NCI-H524 (cell line): ENCODE data around the gene SLC7A10.

Experiments
- DNase-seq, 2 experiments: peaks; one replicate each; lab custom pipeline; 2025; lab: John Stamatoyannopoulos, UW

Gene SLC7A10

DNA sequence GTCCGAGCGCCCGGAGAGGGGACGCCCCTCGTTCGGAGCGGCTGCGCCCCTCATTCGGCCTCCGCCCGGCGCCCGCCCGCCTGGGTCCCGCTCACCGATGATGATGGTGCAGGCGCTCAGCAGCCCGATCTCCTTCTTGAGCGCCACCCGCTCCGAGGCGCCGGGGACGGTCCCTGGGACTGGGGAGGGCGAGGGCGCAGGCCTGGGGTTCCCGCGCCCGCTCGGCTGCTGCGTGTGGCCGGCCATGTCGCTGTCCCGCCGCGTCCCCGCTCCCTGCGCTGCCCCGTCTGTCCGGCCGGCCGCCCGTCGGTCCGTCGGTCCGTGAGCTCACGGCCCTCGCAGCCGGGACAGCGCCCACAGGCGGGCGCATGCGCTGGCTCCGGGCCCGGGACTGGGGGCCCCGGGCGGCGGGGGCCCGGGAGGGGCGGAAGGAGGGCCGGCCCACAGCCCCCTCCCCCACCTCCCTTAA, at the start of gene SLC7A10:
Gene SLC7A10, minus strand, starts transcription at position 393 of the 469 bp plus-strand sequence. Its CDS starts 147 bp downstream, at position 246.
- DNase-seq, result no peak

DNA sequence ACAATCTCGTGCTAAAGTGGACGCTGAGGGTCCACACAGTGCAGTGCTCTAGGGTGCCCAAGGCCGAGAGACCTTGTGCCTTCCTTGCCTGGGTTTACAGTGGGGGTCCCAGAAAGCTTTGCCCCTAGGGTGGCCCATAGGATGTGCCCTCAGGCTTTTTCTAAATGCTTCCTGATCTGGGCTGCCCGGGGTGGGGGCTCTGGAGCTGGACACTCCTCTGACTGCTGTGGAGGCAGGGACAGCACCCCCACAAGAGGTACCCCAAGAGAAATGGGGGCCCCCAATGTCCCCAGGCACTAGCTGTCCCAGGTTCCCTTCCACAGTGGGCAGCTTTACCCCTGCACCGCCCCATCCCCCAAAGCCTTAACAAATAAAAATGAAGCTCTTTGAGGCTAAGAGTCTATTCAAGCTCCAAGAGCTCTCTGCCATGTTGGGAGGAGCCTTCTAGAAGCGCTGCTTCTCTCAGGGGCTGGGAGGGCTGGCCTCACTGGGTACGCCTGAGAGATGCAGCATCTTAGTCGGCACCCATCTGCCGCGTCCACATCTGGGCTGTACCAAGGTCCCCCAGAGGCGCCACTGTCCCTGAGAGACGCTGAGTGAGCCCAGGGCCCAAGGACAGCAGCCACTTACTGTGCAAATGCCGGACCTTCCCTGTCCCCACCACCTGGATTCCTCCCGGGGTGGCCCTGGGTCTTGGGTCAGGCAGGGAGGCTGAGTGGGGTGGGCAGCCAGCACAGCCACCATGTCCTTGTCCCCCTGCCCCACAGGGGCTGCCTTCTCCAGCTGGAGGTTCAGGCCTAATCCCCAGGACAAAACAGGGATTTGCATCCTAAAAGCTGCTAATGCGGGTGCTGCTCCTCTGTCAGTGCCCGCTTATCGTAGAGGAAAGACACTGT, 49.3 kb upstream of the SLC7A10 start:
- DNase-seq, result peak in 1 of 2 experiments; percentile 43

DNA sequence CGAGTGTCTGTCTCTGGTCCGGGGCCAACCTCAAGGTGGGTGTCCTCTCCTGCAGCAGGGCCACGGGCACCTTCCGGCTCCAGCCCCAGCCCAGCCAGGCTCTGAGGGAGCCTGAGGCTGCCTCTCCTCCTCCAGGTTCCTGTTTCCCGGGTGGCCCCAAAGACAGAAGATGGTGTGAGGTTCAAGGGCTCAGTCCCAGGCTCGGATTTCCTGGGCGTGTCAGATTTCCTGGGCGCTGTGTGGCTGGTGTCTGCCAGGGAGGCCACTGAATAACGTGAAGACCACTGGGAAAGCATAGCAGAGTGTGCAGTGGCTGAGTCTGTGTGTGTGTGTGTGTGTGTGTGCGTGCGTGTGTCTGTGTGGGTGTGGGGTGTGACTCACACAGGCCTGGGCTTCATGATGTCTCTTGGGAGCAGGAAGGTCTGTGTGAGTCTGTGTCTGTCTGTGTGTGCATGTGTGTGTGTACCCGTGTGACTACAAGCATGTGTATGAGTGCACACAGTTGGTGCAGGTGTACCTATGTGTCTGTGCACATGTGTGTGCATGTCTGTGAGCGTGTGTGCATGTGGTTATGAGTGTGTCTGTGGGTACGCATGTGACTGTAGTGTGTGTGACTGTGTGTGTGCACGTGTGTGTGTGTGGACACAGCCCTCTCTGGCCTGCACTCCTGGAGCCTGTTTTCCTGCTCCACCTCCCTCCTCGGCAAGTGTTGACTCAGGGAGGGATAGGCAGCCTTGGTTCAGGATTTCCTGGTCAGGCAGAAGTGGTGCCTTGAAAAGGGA, 48.4 kb upstream of the SLC7A10 start:
- no peak for DNase-seq

DNA sequence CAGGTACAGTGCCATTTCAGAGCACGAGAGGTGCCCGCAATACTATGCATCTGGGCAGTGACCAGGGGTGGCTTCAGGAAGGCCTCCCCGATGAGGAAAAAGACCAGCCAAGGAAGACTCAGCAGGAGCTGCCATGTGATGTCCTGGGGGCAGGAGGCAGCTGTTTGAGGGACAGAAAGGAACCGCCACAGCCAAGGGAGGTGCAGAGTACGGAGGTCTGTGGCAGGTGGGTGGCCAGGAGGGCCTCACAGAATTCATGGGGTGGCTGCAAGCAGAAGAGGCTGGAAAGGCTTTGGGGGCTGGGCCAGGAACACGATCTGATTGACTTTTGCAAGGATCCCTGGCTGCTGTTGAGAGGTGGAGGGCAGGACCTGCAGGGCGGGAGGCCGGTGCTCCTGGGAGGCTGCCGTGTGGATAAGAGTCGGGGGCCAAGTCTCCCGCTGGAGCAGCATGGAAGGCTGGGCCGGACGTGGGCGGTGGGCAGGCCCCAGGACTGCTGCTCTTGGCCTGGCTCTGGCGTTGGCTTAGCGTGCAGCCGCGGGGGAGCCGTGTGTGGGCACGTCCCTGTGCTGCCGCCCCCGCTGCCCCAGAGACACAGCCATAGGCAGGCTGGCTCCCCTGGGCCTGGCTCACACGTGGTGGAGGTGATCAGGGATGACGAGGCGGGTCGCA, 47.6 kb upstream of the SLC7A10 start:
- no peak for DNase-seq

DNA sequence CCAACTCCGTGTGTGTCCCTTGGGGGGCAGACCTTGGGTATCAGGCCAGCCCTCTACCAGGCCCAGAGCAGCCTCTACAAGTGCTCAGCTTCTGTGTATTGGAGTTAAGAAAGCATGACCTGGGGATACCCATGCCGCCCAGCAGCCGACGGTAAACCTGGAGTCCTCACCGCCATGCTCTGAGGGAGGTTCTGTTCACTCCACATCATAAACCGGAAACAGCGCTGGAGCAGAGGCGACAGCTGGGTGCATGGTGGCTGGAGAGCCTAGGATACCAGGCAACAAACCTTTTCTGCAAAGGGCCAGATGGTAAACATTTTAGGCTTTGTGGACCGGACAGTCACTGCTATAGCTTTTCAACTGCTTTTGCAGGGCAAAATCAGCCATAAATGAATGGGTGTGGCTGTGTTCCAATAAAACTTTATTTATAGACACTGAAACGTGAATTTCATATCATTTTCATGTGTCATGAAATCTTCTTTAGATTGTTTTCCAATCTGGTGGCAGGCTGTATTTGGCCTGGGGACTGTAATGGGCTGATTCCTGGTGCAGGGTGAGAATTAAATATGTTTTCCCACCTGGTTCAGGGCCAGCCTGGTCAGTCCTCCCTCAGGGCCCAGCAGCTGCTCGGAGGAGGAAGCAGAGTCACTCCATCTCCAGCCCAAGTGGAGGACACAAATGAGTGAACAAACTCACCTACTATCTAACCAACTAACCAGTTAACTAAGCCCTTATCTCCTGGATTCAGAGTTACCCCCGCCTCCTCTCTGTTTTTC, 45.8 kb upstream of the SLC7A10 start:
- DNase-seq, result peak; percentile 28 to 70

DNA sequence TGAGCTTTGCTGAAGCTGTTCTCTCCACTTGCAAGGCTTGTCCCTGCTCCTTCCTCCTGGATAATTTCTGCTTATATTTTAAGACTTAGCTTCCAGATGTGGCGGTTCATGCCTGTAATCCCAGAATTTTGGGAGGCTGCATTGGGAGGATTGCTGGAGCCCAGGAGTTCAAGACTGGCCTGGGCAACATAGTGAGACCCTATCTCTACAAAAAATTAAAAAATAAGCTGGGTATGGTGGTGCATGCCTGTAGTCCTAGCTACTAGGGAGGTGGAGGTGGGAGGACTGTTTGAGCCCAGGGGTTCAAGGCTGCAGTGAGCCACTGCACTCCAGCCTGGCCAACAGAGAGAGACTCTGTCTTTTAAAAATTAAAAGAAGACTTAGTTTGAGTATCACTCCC, 45.1 kb upstream of the SLC7A10 start:
- no peak for DNase-seq

DNA sequence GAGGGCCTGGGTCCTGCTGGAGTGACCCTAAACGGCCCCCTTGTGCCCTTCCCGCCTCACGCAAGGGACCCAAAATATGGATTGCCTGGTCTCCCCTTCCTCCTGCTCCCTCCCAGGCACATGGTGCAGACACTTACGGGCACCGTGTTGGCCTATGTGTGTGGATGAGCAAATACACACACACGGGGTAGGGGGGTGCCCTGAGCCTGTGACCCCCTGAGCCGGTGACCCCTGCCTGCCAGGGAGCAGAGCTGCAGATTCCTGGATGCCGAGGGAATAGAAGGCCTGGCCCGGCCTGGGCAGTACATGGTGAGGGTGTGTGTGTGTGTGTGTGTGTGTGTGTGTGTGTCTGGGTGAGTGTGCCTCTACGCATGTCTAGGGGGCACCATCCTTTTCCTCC, 43.4 kb upstream of the SLC7A10 start:
- no peak for DNase-seq

DNA sequence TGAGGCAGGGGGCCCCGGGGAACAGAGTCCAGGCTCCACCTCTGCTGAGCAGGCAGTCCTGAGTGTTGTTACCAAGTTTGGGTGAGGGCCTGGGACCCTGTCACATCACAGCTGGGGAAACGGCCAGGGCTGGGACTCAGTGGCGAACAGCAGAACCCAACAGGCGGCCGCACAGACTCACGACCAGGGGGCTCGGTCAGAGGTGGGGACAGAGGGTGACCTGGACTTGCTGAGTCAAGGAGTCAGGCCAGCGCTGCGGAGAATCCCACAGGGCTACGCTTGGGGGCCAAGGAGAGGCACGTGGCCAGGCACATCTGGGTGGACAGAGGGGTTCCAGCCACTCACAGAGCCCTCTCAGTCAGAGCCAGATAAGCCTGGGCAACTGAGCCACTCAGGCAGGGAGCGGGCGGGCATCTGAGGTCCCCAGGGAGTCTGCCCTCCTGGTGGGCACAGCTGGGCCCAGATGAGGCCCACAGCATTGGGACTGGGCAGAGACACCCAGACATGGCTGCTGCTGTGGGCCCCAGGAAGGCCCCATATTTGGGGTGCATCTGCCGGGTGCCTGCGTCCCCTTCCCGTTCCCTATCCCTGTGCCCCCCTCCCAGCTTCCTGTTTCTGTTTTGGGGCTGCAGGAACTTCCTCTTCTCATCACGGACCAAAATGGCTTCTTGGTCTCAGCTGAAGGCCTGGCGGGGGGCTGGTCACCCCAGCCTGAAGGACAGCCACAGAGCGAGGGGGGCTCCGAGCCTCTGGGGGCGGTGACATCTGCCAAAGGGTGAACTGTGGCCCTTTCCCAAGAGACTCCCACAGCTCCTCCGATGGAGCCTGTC, 42.7 kb upstream of the SLC7A10 start:
- no peak for DNase-seq

DNA sequence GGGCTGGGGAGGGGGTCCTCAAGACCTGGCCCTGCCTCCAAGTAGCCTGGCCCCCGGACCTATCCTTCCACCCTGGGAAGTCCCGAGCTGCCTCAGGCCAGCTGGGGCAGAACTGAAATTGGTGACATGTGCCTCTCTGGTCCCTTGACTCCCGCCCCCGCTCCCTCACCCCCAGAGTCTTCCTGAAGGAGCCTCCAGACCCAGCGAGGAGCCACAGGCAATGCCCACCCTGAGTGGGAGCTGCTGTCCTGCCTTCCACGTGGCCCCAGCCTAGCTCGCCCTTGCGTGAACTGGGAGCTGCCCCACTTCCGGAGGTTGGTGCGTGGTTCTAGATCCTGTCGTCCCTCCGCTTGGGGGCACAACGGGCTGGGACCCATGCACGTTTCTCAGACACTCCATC, 42.1 kb upstream of the SLC7A10 start:
- DNase-seq, result no peak

DNA sequence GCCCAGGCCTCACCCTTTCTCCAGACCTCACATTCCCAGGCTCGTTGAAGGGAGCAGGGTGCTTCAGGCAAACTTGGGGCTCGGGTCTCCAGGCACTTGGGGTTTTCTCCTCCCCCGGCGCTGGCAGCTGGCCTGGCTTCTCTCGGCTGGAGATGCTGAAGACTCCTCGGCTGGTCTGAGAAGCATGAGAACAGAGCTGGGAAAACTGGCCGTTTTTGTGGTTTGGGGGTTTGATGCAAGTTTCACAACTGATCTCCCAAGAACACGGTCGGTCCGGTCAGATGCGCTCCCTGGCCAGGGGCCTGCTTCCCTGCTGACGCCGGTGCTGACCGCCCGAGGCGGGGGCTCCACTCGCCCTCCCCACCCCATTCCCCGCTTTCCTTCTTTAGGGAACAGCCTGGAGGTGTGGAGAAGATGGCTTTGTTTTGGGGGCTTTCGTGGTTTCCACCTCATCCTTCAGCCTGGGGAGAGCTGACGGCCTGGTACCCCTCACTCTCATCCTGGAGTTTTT, 41.4 kb upstream of the SLC7A10 start:
- DNase-seq, result no peak

DNA sequence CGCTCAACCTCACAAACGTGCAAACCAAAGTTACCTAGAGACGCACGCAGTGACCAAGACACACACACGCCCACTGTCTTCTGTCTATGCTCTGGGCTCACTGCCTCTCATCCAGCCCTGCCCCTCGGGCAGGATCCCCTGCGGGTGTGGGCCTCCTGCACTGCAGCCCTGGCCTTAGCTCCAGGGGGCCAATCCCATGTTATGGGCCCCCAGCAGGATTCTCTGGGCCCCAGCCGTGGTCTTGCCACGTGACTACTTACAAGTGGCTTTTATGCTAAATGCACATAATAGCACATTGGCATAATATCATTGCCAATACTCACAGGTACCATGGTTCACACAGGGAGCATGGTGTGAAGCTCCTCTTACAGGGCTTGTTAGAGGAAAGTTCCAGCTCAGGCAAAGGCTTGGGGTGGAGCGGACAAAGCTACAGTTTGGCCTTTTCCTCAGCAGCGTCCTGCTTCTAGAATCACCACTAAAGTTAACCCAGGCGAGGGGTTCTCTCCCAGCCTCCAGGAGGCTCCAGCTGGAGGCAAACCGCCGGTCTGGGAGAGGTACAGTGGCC, 39.3 kb upstream of the SLC7A10 start:
- no peak for DNase-seq

DNA sequence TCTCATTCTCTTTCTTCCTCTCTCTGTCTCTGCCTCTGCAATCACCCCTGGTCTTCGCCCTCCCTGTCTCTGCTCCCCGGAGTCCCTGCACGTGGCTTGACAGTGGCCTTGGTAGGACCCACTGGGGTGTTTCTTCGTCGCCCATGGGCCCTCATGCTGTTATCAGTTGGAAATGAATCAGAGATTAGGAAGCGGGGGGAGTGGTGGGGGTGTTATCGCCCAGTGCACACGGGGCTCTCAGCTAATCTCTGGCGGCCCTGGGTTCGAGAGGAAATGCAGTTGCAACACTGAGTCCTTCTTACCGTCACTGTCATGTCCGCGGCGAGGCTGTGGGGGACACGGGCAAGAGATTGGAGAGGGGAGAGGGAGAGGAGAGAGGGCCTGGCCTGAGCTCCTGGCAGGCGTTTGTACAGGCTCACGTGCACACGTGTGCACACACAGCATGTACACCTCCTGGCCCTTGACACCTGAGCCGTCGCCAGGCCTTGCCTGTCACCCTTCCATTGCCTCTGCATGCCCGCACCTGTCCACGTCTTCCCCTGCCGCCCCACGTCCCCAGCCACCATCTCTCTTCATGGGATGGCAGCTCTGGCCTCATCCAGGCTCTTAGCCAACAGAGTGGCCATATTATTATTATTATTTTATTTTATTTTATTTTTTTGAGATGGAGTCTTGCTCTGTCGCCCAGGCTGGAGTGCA, 37.8 kb upstream of the SLC7A10 start:
- no peak for DNase-seq

DNA sequence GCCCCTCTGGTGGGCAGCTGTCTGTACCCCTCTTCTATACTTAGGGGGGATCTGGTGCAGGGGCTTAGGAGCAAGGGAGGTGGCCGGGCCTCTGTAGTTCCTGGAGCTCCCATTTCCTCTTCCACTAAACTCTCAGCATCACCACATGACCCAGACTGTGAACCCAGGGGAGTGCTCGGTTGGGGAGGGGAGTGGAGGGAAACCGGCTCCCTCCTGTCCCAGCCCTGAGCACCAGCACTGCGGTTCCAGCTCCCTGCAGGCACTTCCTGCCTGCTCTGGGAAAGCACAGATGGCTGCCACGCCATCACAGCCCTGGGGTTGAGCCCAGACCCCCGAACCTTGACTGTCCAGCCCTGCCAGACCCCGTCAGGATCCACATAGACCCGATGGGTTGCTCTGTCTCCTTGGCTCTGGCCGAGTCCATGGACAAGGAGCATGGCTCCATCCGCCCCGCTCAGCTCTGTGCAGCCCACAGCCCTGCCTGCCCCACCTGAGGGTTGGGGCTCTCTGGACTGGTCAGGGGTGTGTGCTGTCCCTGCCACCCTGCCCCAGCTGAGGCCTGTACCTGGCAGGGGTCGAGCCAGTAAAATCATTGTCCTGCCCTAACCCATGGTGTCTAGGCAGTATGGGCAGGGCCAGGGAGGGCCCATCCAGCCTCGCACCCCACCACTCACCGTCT, 36.0 kb upstream of the SLC7A10 start:
- DNase-seq, result no peak

DNA sequence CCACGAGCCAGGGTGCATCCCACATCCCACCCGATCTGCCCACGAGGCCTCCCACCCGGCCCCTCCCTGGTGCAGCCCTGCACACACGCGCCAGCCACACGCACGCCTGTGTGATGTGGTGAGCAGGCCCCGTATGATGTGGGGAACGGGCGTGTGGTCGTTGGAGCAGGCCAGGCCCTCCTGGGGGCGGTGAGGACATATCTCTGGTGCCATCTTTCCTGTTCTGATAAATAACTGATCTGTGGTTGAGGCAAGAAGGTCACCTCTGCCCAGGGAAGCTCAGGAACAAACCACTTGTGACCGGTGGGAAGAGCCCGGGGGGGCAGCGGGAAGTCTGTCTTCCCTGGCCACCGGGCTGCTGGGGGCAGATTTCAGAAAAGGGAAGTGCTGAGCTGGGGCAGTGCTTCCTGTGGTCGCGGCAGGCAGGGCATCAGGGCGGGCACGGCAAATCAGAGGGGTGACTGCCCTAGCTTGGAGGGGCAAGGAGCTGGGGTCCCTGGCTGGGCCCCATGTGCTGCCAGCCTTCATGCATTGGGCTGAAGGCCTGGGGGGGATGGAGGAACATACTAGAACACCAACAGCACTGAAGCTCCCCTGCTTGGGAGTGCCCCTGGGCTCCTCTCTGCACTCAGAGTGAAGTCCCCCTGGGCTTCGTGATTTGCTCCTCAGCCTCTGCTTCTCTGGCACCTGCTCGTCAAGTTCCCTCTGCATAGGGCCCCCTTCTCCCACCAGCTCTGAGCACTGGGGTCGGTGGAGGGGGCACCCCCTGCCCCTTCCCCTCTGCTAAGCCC, 35.2 kb upstream of the SLC7A10 start:
- DNase-seq, result no peak

DNA sequence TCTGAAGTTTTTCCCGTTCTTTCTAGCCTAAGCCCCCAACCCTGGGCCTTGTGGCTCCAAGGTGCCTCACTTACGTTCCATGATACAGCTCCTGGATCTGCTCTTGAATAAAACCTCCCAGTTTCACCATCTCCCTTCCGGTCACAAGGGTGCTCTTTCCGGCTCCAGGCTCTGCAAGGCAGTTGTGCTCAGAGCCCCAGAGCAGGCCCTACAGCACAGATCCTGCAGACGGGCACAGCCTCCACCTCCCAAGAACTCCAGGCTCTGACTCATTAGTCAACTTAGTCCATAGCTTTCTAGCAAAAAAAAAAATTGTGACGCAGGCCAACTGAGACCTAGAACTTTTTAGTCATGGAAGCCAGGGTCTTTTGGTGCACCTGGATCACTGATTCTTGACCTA, 33.9 kb upstream of the SLC7A10 start:
- no peak for DNase-seq

DNA sequence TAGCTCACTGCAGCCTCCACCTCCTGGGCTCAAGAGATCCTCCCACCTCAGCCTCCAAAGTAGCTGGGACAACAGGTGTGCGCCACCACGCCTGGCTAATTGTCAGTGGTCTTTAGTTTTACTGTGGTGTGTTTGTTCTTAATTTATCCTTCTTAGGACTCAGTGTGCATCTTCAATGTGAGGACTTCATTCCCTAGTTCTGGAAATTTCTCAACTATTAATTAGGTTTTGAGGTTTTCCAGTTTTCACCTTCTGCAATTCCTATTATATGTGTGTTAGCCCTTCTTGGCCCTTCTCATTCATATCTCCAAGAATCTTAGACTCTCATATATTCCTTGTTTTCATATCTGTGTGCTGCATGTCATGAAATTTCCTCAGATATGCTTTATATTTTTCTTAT, 32.2 kb upstream of the SLC7A10 start:
- no peak for DNase-seq

DNA sequence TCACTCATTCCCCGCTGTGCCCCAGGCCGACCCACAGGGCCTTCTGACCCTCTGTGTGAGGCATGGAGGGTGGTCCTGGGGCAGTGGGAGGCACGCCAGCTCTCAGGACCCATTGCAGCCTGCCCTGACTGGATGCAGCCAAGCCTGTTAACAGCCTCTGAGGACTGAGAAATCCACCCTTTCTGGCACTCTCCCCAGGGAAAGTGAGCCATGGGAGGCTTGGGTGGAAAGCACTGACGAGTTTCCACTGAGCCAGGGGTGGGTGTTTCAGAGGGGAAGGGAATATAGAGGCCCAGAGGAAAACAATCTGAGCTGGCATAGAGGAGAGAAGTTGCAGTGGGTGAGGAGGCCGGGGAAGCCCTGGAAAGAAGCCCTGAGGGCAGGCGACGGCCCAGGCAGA, 30.6 kb upstream of the SLC7A10 start:
- DNase-seq, result no peak

DNA sequence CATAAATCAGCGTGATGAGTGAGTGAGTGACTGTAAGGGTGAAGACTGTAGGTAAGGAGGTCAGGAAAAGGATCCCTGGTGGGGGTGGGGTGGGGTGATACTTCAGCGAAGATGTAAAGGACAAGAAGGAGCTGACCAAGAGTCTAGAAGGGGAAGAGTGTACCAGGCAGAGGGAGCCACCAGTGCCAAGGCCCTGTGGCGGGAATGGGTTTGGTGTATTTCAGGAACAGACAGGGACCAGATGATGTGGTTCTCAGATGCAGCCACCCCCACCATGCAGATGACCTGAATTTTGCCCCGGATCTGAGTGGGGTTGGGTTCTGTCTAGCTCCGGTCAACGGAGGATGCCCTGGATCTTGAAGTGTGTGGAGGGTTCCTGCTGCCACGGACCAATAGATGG, 30.1 kb upstream of the SLC7A10 start:
- no peak for DNase-seq
